MG63 (cell line): ENCODE data around the gene PGPEP1. TPM values are rescaled to one million over a fixed set of nuclear protein-coding genes. Genes with fewer than 3 reads are reported as not detected.

Experiments used
- DNase-seq: peaks from one replicate; pipeline ENCODE4 v3.0.0-alpha.2; 2020
- H3K27me3 ChIP-seq: fragments of 250-450 bp; sonication (Bioruptor Pico); 2 replicates; pipeline ENCODE4 v1.5.1; 2020; ENCODE audit warnings: mild to moderate bottlenecking, moderate library complexity
- H3K36me3 ChIP-seq: fragments of 250-450 bp; sonication (Bioruptor Pico); 2 replicates; pipeline ENCODE4 v1.5.1; 2020; ENCODE audit warnings: mild to moderate bottlenecking, moderate library complexity
- H3K4me3 ChIP-seq: fragments of 250-450 bp; sonication (Bioruptor Pico); 2 replicates; pipeline ENCODE4 v1.5.1; 2020; ENCODE audit warnings: mild to moderate bottlenecking, moderate library complexity
- H3K9me3 ChIP-seq: fragments of 250-450 bp; sonication (Bioruptor Pico); 2 replicates; pipeline ENCODE4 v1.5.1; 2020; ENCODE audit warnings: mild to moderate bottlenecking, moderate library complexity
- total RNA-seq: library from RNA; depleted of rRNA; stranded (reverse); fragments of >200 nt; shearing (Covaris generic); gene quantifications from 2 replicates; pipeline ENCODE4 v1.2.3, GENCODE V29; 2014; ENCODE audit warnings: low replicate concordance

The PGPEP1 gene
- total RNA-seq, 1 experiment from 2014 or later, result 11.2 TPM

- DNase-seq, result peak; percentile 91
- no peaks in the 10 kb centered on the region for H3K9me3 ChIP-seq
- H3K27me3 ChIP-seq, result no peaks in the 10 kb centered on the region
- H3K36me3 ChIP-seq, result peaks cover 38% of the 10 kb centered on the region
- H3K4me3 ChIP-seq, result peak overlapping the region; percentile 23
These were observed 35.7 kb upstream of the PGPEP1 start for GRCh38 chr19:18304458-18305310.

GRCh38 chr19:18306209-18306887, 34.0 kb upstream of the PGPEP1 start:
- DNase-seq, result no peak
- H3K27me3 ChIP-seq, result no peaks in the 10 kb centered on the region
- H3K9me3 ChIP-seq, result no peaks in the 10 kb centered on the region
- no peak overlapping the region for H3K4me3 ChIP-seq
- H3K36me3 ChIP-seq, result peaks cover 54% of the 10 kb centered on the region

GRCh38 chr19:18306888-18307260, 33.5 kb upstream of the PGPEP1 start:
- no peaks in the 10 kb centered on the region for H3K9me3 ChIP-seq
- peaks cover 59% of the 10 kb centered on the region for H3K36me3 ChIP-seq
- no peak for DNase-seq

GRCh38 chr19:18307271-18307681, 33.1 kb upstream of the PGPEP1 start:
- Histone ChIP-seq H3K4me3 (no peak overlapping the region), H3K36me3 (peaks cover 63% of the 10 kb centered on the region), H3K27me3 (no peaks in the 10 kb centered on the region), H3K9me3 (no peaks in the 10 kb centered on the region)
- no peak for DNase-seq

More at GRCh38 chr19:18306888-18307260, 33.5 kb upstream of the PGPEP1 start:
- H3K27me3 ChIP-seq, result no peaks in the 10 kb centered on the region
- no peak overlapping the region for H3K4me3 ChIP-seq

GRCh38 chr19:18308051-18308947, 32.1 kb upstream of the PGPEP1 start:
- no peak for DNase-seq
- no peaks in the 10 kb centered on the region for H3K9me3 ChIP-seq
- H3K4me3 ChIP-seq, result no peak overlapping the region
- peaks cover 73% of the 10 kb centered on the region for H3K36me3 ChIP-seq
- H3K27me3 ChIP-seq, result no peaks in the 10 kb centered on the region

DNA sequence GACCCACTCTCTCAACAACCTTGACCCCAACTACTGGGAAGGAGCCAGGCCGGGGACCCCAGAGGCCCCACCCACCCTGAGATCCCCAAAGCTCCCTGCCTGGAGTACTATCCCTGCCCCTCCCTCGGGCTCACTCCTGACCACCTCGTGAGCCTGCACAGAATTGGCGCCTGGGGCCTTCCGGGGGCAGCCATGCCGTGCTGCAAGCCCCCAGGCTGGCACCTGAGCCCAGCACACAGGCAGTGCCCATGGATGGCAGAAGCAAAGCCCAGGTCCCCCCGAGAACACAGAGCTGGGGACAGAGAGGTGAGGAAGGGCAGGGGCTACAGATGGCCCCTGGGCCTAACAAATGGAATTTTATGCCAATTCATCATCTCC, 31.5 kb upstream of the PGPEP1 start:
- no peaks in the 10 kb centered on the region for H3K9me3 ChIP-seq
- H3K4me3 ChIP-seq, result no peak overlapping the region
- H3K36me3 ChIP-seq, result peaks cover 80% of the 10 kb centered on the region
- H3K27me3 ChIP-seq, result no peaks in the 10 kb centered on the region
- DNase-seq, result no peak

DNA sequence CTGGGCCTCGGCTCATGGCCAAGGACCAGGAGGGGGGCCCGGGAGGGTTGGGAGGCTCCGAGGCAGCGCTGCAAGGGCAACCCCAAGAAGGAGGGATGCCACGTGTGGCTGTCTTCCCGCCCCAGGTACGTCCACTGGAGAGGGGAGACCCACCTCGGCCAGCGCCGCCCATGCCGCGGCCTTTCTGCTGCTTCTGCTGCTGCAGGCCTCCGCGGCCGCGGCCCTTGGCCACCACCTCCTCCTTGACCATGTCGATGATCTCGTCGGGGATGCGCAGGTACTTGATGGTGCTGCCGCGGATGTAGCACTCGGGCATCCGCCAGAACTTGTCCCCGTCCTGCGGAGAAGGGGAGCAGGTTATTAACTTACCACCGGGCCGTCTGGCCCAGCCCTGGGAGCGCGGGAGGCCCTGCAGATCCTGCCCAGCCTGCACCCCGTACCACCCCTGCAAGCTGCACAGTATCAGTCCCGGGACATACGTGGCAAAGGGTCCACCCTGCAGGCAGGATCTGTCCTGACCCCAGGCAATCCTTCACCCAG, 30.8 kb upstream of the PGPEP1 start:
- Histone ChIP-seq H3K9me3 (no peaks in the 10 kb centered on the region), H3K36me3 (peaks cover 86% of the 10 kb centered on the region), H3K27me3 (no peaks in the 10 kb centered on the region), H3K4me3 (no peak overlapping the region)
- no peak for DNase-seq

- no peak overlapping the region for H3K4me3 ChIP-seq
- no peak for DNase-seq
- peaks cover 93% of the 10 kb centered on the region for H3K36me3 ChIP-seq
These were observed 30.1 kb upstream of the PGPEP1 start for GRCh38 chr19:18310118-18310909.

GRCh38 chr19:18310966-18311365, 29.4 kb upstream of the PGPEP1 start:
- H3K27me3 ChIP-seq, result no peaks in the 10 kb centered on the region
- DNase-seq, result no peak
- no peaks in the 10 kb centered on the region for H3K9me3 ChIP-seq
- H3K36me3 ChIP-seq, result peaks cover 94% of the 10 kb centered on the region
- no peak overlapping the region for H3K4me3 ChIP-seq

More at GRCh38 chr19:18310118-18310909, 30.1 kb upstream of the PGPEP1 start:
- H3K9me3 ChIP-seq, result no peaks in the 10 kb centered on the region
- no peaks in the 10 kb centered on the region for H3K27me3 ChIP-seq

DNA sequence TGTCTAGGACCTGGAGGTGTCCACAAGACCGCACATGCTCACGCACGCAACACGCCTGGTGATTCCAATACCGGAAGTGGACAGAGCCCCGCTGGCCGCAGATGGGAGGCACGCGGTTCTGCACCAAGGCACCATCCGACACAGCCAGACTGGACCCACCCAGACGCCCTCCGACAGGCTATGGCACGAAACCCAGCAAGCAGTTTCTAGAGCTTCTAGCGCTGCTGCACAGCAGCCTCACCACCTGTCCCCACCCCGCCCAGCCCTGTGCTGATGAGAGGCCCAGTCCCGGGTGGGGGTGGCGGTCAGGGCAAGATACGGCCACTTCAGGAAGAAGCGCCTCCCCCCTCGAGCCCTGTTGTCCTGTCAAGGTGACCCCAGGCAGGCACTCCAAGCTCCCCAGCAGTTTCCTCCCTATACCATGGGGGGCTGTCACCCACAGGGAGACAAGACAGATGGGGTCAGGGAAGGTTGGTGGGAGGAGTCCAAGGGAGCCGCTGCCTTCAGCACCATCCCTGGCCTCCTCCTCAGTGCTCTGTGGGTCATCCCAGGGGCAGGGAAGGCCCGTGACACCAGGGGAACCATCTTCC, 28.8 kb upstream of the PGPEP1 start:
- Histone ChIP-seq H3K4me3 (no peak overlapping the region), H3K27me3 (no peaks in the 10 kb centered on the region), H3K36me3 (peaks cover 92% of the 10 kb centered on the region), H3K9me3 (no peaks in the 10 kb centered on the region)
- DNase-seq, result no peak

DNA sequence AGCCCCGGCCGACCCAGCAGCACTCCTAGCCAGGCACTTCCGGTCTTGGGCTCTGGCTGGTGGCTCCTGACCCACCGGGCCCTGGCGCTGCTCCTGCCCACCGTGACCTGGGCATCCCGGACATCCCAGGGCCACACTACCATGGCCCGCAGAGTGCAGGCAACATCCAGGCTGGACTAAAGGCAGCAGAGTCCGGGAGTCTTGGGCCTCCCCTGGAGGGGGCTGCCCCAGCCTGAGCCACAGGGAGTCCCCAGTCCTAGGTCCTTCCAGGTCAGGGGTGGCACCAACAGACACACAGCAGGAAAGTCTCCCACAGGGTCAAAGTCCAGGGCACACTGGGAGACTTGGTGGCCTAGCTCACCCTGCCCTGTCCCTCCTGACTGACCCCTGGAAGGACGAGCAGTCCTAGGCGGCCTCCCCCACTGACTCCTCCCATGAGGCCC, 28.3 kb upstream of the PGPEP1 start:
- Histone ChIP-seq H3K27me3 (no peaks in the 10 kb centered on the region), H3K4me3 (no peak overlapping the region), H3K9me3 (no peaks in the 10 kb centered on the region), H3K36me3 (peaks cover 90% of the 10 kb centered on the region)
- DNase-seq, result no peak

DNA sequence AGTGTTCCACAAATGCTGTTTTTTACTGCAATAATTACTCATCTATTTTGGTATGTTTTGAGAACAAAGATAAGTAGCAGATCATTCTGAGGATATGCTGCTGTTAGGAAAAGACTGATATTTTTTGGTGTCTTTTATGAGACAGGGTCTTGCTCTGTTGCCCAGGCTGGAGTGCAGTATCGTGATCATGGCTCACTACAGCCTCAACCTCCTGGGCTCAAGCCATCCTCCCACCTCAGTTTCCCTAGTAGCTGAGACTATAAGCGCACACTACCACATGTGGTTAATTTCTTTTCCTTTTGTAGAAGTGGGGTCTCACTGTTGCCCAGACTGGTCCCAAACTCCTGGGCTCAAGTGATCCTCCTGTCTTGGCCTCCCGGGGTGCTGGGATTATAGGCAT, 27.0 kb upstream of the PGPEP1 start:
- Histone ChIP-seq H3K9me3 (no peaks in the 10 kb centered on the region), H3K27me3 (no peaks in the 10 kb centered on the region), H3K36me3 (peaks cover 89% of the 10 kb centered on the region), H3K4me3 (no peak overlapping the region)
- DNase-seq, result no peak

DNA sequence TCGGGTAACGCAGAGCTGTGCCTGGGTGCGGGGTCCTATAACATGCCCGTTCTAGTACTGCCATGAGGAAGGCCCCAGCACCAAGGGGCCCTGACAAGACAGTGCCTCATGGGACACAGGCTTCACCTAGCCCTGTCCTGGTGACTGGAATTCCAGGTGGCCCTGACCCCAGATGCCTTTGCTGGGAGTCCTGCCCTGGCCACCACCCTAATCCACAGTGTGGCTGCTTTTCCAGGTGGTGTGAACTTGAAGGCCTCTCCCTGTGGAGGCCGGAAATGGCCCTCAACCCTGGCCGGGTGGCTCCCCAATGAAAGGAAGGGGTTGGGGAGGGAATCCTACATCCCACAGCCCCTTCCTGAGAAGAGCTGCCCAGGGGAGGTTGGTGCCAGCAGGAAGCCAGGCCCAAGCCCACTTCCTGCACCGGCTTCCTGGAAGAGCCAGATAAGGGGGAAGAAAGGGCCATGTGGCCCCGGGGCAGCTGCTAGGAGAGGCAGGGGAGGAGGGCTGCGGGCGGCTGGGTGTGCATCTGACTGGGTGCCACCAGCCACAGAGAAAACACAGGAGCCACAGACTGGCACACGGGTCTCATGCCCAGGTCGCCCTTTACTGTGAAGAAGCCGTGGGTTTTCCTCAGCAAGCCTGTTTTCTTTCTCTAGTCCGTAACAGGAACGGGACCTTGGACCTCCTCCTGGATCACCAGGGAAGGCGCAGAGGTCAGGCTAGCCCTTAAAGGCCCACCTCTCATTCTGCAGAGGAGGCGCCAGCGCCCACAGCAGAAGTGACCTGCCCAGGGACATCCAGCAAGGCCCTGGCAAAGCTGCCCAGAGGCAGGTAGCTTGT, 22.2 kb upstream of the PGPEP1 start:
- Histone ChIP-seq H3K27me3 (no peaks in the 10 kb centered on the region), H3K36me3 (peaks cover 72% of the 10 kb centered on the region), H3K4me3 (no peak overlapping the region), H3K9me3 (no peaks in the 10 kb centered on the region)
- no peak for DNase-seq

GRCh38 chr19:18319591-18320135, 20.7 kb upstream of the PGPEP1 start:
- H3K9me3 ChIP-seq, result no peaks in the 10 kb centered on the region
- H3K4me3 ChIP-seq, result no peak overlapping the region
- H3K27me3 ChIP-seq, result no peaks in the 10 kb centered on the region
- H3K36me3 ChIP-seq, result peaks cover 58% of the 10 kb centered on the region
- no peak for DNase-seq
